Suppressor macrophage treated with lipopolysaccharide for 1 hour (primary cell): Measurements from ENCODE around the gene TUT7.

Experiments used
- DNase-seq, 3 donors: peaks; one replicate each; pipeline ENCODE4 v3.0.0-alpha.2; 2020 to 2022

Gene TUT7

DNA sequence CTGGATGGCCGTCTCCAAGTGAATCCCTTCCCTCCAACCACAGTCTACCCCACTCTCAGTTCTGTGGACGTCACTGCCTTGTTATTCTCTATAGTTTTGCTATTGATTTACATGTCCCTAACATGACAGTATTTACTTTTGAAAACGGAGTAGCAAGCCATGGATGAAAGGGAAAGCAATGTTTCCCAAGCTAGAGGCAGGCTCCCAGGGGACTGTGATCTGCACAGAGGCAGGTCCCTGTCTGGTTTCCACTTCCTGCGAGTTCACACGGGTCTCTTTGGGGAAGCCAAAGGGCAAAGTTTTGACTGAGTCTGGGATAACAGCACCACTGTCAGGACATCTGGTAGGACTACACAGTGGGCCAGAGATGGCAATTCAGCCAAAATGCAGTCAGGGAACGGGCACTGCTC is 107.5 kb downstream of the TUT7 start:
- DNase-seq, result no peak

DNA sequence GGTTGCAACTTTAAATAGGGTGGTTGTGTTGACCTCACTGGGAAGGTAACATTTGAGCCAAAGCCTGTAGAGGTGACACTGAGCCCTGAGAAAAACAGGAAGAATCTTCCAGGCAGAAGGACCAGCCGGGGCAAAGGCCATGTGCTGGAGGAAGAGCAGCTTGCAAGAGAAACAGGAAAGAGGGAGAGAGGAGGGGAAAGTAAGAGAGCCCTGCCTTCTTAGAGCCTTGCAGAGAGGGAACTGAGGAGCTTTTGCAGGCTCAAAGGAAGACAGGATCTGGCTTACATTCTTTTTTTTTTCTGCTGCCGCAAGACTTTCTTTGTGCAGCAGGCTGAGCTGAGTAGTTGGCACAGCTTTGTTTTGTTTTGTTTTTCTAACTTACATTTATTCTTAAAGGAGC is 112.1 kb downstream of the TUT7 start:
- DNase-seq, result peak in 2 of 3 donors; percentile 5 to 20

DNA sequence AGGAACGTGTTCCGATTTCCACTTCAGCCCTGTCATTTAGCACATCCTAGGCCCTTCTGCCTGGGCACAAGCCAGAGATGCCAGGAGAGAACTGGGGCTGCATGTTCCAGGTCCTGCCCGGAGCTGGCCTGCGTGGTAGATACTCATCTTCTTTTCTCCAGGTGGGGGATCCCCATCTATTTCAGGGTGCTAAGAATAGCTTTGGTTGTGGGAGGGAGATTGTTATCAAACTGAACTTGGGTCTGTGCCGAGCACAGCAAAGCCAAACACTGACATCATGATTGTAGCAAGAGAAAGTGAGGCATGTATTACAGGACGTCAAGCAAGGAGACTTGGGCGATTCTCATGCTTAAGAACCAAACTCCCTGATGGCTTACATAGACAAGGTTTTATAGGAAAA is 113.0 kb downstream of the TUT7 start:
- no peak for DNase-seq

GRCh38 chr9:86238861-86239770 is 115.1 kb downstream of the TUT7 start:
- DNase-seq, result peak in 1 of 3 donors; percentile 7
